NCI-H460 (cell line): Measurements from ENCODE around the gene FAM98A. TPM values are rescaled to one million over a fixed set of nuclear protein-coding genes. Genes with fewer than 3 reads are reported as not detected.

Experiments used
- small RNA-seq, 2 experiments: library from RNA; depleted of rRNA; stranded (forward); fragments of <200 nt; gene quantifications; one replicate each; pipeline ENCODE3, GENCODE V24; 2014
- total RNA-seq: library from RNA; depleted of rRNA; stranded (reverse); fragments of >200 nt; shearing (Covaris generic); gene quantifications from 2 replicates; pipeline ENCODE4 v1.2.3, GENCODE V29; 2014; rRNA removed

Gene FAM98A
- total RNA-seq, 1 experiment from 2014 or later = 16.4 TPM

Small RNAs within 50 kb of the gene (small RNA-seq; reads per million reads assigned to genes)
- 0 reads per million in 2 experiments for gene ATP6V0E1P3

Other genes starting within 250 kb of the FAM98A start
- not detected in 2 replicates for gene RASGRP3, start 122.7 kb downstream of the FAM98A start, total RNA-seq